Caco-2 (cell line): Measurements from ENCODE around the gene RAB39A. TPM values are rescaled to one million over a fixed set of nuclear protein-coding genes. Genes with fewer than 3 reads are reported as not detected.
"Not testable (repeated sequence)": the region's sequence is repeated elsewhere in the genome, so short reads cannot be mapped to it uniquely, and the experiment has no call there.

ENCODE experiments used
- Bru-seq: library from RNA; stranded (reverse); fragments of 400-500 nt; gene quantifications from one replicate; lab custom pipeline; 2021; lab: Mats Ljungman, UMichigan
- BruChase-seq, 2 experiments: library from RNA; stranded (reverse); fragments of 400-500 nt; gene quantifications; one replicate each; lab custom pipeline; 2021; lab: Mats Ljungman, UMichigan
- BruUV-seq: library from RNA; stranded (reverse); fragments of 400-500 nt; replicated peaks from 2 replicates; lab custom pipeline; 2021; lab: Mats Ljungman, UMichigan
- CTCF ChIA-PET: fragments of 300-600 bp; sonication (Branson Sonifier 250); formaldehyde crosslinking; loops from one replicate; lab custom pipeline; 2022; ENCODE audit warnings: antibody characterized with exemption; lab: Charles Lee
- POLR2A ChIA-PET: fragments of 300-600 bp; sonication (Branson Sonifier 250); formaldehyde crosslinking; loops from one replicate; lab custom pipeline; 2022; ENCODE audit warnings: antibody characterized with exemption; lab: Charles Lee
- DNase-seq, 2 experiments: peaks; one replicate each; pipeline versions ENCODE4 v3.0.0 to v3.0.0-alpha.2; 2020 to 2022
- H3K27me3 ChIP-seq: replicated peaks from 2 replicates; pipeline ENCODE4 v1.6.0; 2011; ENCODE audit warnings: low read length; ENCODE audit not compliant: control insufficient read depth, insufficient read depth
- H3K36me3 ChIP-seq: 2 replicates; pipeline ENCODE4 v1.5.1; 2011; ENCODE audit warnings: low read length; ENCODE audit not compliant: control insufficient read depth, insufficient read depth
- H3K4me1 ChIP-seq: fragments of 250-450 bp; sonication (Bioruptor Pico); 2 replicates; pipeline ENCODE4 v1.5.1; 2020; ENCODE audit warnings: mild to moderate bottlenecking
- H3K4me3 ChIP-seq: 2 replicates; pipeline ENCODE4 v1.5.1; 2011; ENCODE audit warnings: low read depth, mild to moderate bottlenecking, control low read depth, low read length
- H3K9me3 ChIP-seq: fragments of 250-450 bp; sonication (Bioruptor Pico); 2 replicates; pipeline ENCODE4 v1.5.1; 2020; ENCODE audit warnings: mild to moderate bottlenecking, moderate library complexity
- H3K27ac Mint-ChIP-seq: one replicate; pipeline ENCODE4 v1.8.0; 2022; ENCODE audit warnings: mixed read lengths; ENCODE audit not compliant: unreplicated experiment
- H3K27me3 Mint-ChIP-seq: one replicate; pipeline ENCODE4 v1.8.0; 2022; ENCODE audit warnings: mixed read lengths; ENCODE audit not compliant: insufficient read depth, unreplicated experiment
- H3K36me3 Mint-ChIP-seq: one replicate; pipeline ENCODE4 v1.8.0; 2022; ENCODE audit warnings: mild to moderate bottlenecking, mixed read lengths; ENCODE audit not compliant: insufficient read depth, unreplicated experiment
- H3K4me1 Mint-ChIP-seq: one replicate; pipeline ENCODE4 v1.8.0; 2022; ENCODE audit warnings: low read depth, mixed read lengths; ENCODE audit not compliant: unreplicated experiment
- H3K4me3 Mint-ChIP-seq: one replicate; pipeline ENCODE4 v1.8.0; 2022; ENCODE audit warnings: mild to moderate bottlenecking, moderate library complexity, mixed read lengths; ENCODE audit not compliant: unreplicated experiment
- H3K9me3 Mint-ChIP-seq: one replicate; pipeline ENCODE4 v1.8.0; 2022; ENCODE audit warnings: mixed read lengths; ENCODE audit not compliant: unreplicated experiment
- CTCF ChIP-seq, 2 experiments: fragments of 200-600 bp in 1 of 2; IDR thresholded peaks; 1 replicate in 1 of 2; 2 replicates in 1 of 2; pipeline versions ENCODE4 v1.5.1 to v1.8.0; 2011 to 2022; ENCODE audit warnings: antibody characterized with exemption in 1 of 2, control low read depth in 1 of 2, inconsistent platforms in 1 of 2, low read depth in 1 of 2, low read length in 1 of 2, mild to moderate bottlenecking in 1 of 2, moderate library complexity in 1 of 2; ENCODE audit not compliant: insufficient read depth in 1 of 2, severe bottlenecking in 1 of 2, unreplicated experiment in 1 of 2
- intact Hi-C: fragments of 100-400 bp; cut with micrococcal nuclease; formaldehyde crosslinking; loops from one replicate; pipeline ENCODE4 v1.10.0; 2022; ENCODE audit not compliant: unreplicated experiment
- long read RNA-seq: library from polyadenylated mRNA; stranded (forward); transcript quantifications from one replicate; pipeline ENCODE4 v2.0.0, GENCODE V29; 2022
- total RNA-seq: library from RNA; stranded (reverse); gene quantifications from 2 replicates; pipeline ENCODE4 v1.2.3, GENCODE V29; 2022

Gene RAB39A
- total RNA-seq = 0.16 TPM in 1 of 2 replicates, not detected in the other
- percentile 18 among the genes with signal in this experiment for Bru-seq, nascent RNA
- percentile 12 among the genes with signal in this experiment for BruChase-seq, experiment 1, labeled RNA remaining after a 2-hour chase
- BruChase-seq, experiment 2, labeled RNA remaining after a 6-hour chase = percentile 5 among the genes with signal in this experiment
- long read RNA-seq = 0 reads

GRCh38 chr11:107928046-107928766 is at the start of gene RAB39A:
Gene RAB39A (plus strand): TSS chr11:107928448. CDS start chr11:107928569, 121 bp downstream.
- TF ChIP-seq CTCF (IDR thresholded peaks at IDR 0.05; ENCODE audit: insufficient read depth in 1 of 2, low read depth in 1 of 2, low read length in 1 of 2, severe bottlenecking in 1 of 2, unreplicated experiment in 1 of 2) = no peak
- POLR2A ChIA-PET = no interaction called here
- Histone ChIP-seq H3K9me3 (no peaks in the 10 kb centered on the region; the same call in 1 of the 2 replicates), H3K4me1 (peaks cover 4% of the 10 kb centered on the region; the same call in 1 of the 2 replicates), H3K36me3 (no peaks in the 10 kb centered on the region), H3K27me3 (no peaks in the 10 kb centered on the region; the same call in none of the 2 replicates), H3K4me3 (peak within 1 kb of the TSS; percentile 23)
- intact Hi-C loops = no loop called here
- Mint-ChIP-seq H3K4me3 (peak within 1 kb of the TSS; percentile 74), H3K27ac (no peak within 1 kb of the TSS), H3K9me3 (no peaks in the 10 kb centered on the region), H3K4me1 (no peaks in the 10 kb centered on the region), H3K27me3 (peaks cover 38% of the 10 kb centered on the region), H3K36me3 (peaks cover 6% of the 10 kb centered on the region)
- CTCF ChIA-PET = no interaction called here
- DNase-seq = peak; percentile 96 to 99
- no TSS peak for BruUV-seq

GRCh38 chr11:107881471-107881870 is 46.8 kb upstream of the RAB39A start:
- intact Hi-C loops, H3K4me3 Mint-ChIP-seq, H3K27me3 Mint-ChIP-seq, H3K4me1 ChIP-seq, DNase-seq, CTCF ChIA-PET, H3K36me3 ChIP-seq, H3K9me3 Mint-ChIP-seq, H3K9me3 ChIP-seq, H3K4me3 ChIP-seq, H3K36me3 Mint-ChIP-seq, BruUV-seq, H3K4me1 Mint-ChIP-seq, POLR2A ChIA-PET, H3K27me3 ChIP-seq, H3K27ac Mint-ChIP-seq: not testable (repeated sequence)

- Histone ChIP-seq H3K36me3 (no peaks in the 10 kb centered on the region), H3K4me1 (0 out of 2 replicates have a peak, but pooled peaks cover 5% of the 10 kb centered on the region), H3K4me3 (no peak overlapping the region), H3K9me3 (peaks cover 3% of the 10 kb centered on the region; the same call in 1 of the 2 replicates), H3K27me3 (no peaks in the 10 kb centered on the region)
- Mint-ChIP-seq H3K27me3 (peaks cover 6% of the 10 kb centered on the region), H3K4me3 (no peak overlapping the region), H3K36me3 (no peaks in the 10 kb centered on the region), H3K9me3 (peaks cover 9% of the 10 kb centered on the region), H3K27ac (no peak overlapping the region), H3K4me1 (no peaks in the 10 kb centered on the region)
- TF ChIP-seq CTCF (IDR thresholded peaks at IDR 0.05; ENCODE audit: insufficient read depth in 1 of 2, low read depth in 1 of 2, low read length in 1 of 2, severe bottlenecking in 1 of 2, unreplicated experiment in 1 of 2) = no peak
- POLR2A ChIA-PET = no interaction called here
- BruUV-seq = no TSS peak
- DNase-seq = no peak
- CTCF ChIA-PET = no interaction called here
- intact Hi-C loops = no loop called here
Observed at GRCh38 chr11:107882095-107882820, 46.0 kb upstream of the RAB39A start.
